Astrocyte (in vitro differentiated cells and primary cell): Measurements from ENCODE around the gene DOCK2. TPM values are rescaled to one million over a fixed set of nuclear protein-coding genes. Genes with fewer than 3 reads are reported as not detected.

Source experiments
- DNase-seq: peaks from one replicate; pipeline ENCODE4 v3.0.0-alpha.2; 2010; ENCODE audit warnings: low read depth
- FAIRE-seq: peaks from 2 replicates; lab custom pipeline; 2011; peaks lifted over from hg19 to GRCh38; lab: Jason Lieb, UNC
- H2AFZ ChIP-seq: 2 replicates; pipeline ENCODE4 v1.6.0; 2012; ENCODE audit warnings: low read depth, low read length, inconsistent platforms
- H3K27ac ChIP-seq: 2 replicates; pipeline ENCODE4 v1.5.1; 2011; ENCODE audit warnings: low read depth, low read length, inconsistent platforms
- H3K27me3 ChIP-seq: 2 replicates; pipeline ENCODE4 v1.6.0; 2011; ENCODE audit warnings: low read length, inconsistent platforms; ENCODE audit not compliant: insufficient read depth
- H3K36me3 ChIP-seq: 2 replicates; pipeline ENCODE4 v1.5.1; 2011; ENCODE audit warnings: low read length, inconsistent platforms; ENCODE audit not compliant: insufficient read depth
- H3K4me1 ChIP-seq: 2 replicates; pipeline ENCODE4 v1.5.1; 2011; ENCODE audit warnings: low read length, inconsistent platforms; ENCODE audit not compliant: insufficient read depth
- H3K4me2 ChIP-seq: 2 replicates; pipeline ENCODE4 v1.6.0; 2012; ENCODE audit warnings: low read length, inconsistent platforms
- H3K4me3 ChIP-seq: 2 replicates; pipeline ENCODE4 v1.5.1; 2011; ENCODE audit warnings: low read depth, mild to moderate bottlenecking, low read length, inconsistent platforms; ENCODE audit not compliant: insufficient read depth
- H3K79me2 ChIP-seq: 2 replicates; pipeline ENCODE4 v1.6.0; 2012; ENCODE audit warnings: mild to moderate bottlenecking, low read length, inconsistent platforms; ENCODE audit not compliant: insufficient read depth
- H3K9ac ChIP-seq: 2 replicates; pipeline ENCODE4 v1.6.0; 2012; ENCODE audit warnings: mild to moderate bottlenecking, low read length, inconsistent platforms
- H3K9me3 ChIP-seq: 2 replicates; pipeline ENCODE4 v1.5.1; 2012; ENCODE audit warnings: low read depth, mild to moderate bottlenecking, low read length, inconsistent platforms; ENCODE audit not compliant: insufficient read depth
- H4K20me1 ChIP-seq: 2 replicates; pipeline ENCODE4 v1.6.0; 2012; ENCODE audit warnings: low read length, inconsistent platforms; ENCODE audit not compliant: insufficient read depth
- H3K27ac Mint-ChIP-seq: one replicate; pipeline ENCODE4 v1.8.0; 2021; ENCODE audit warnings: mild to moderate bottlenecking, mixed read lengths; ENCODE audit not compliant: unreplicated experiment
- H3K27me3 Mint-ChIP-seq: one replicate; pipeline ENCODE4 v1.8.0; 2021; ENCODE audit warnings: low read depth, mixed read lengths; ENCODE audit not compliant: unreplicated experiment
- H3K36me3 Mint-ChIP-seq: one replicate; pipeline ENCODE4 v1.8.0; 2021; ENCODE audit warnings: low read depth, mixed read lengths; ENCODE audit not compliant: unreplicated experiment
- H3K4me1 Mint-ChIP-seq: one replicate; pipeline ENCODE4 v1.8.0; 2021; ENCODE audit warnings: low read depth, mixed read lengths; ENCODE audit not compliant: unreplicated experiment
- H3K4me3 Mint-ChIP-seq: one replicate; pipeline ENCODE4 v1.8.0; 2021; ENCODE audit warnings: mild to moderate bottlenecking, moderate library complexity, mixed read lengths; ENCODE audit not compliant: unreplicated experiment
- H3K9me3 Mint-ChIP-seq: one replicate; pipeline ENCODE4 v1.8.0; 2021; ENCODE audit warnings: mild to moderate bottlenecking, mixed read lengths; ENCODE audit not compliant: unreplicated experiment
- CTCF ChIP-seq: IDR thresholded peaks from 2 replicates; pipeline ENCODE4 v1.5.1; 2011; ENCODE audit warnings: low read depth, mild to moderate bottlenecking, inconsistent platforms, low read length, moderate library complexity; ENCODE audit not compliant: insufficient read depth
- EZH2 ChIP-seq: IDR thresholded peaks from 2 replicates; pipeline ENCODE4 v1.6.1; 2012; ENCODE audit warnings: mild to moderate bottlenecking, low read length, inconsistent platforms; ENCODE audit not compliant: insufficient read depth
- total RNA-seq: library from RNA; stranded (reverse); gene quantifications from 2 replicates; pipeline ENCODE4 v1.2.1, GENCODE V29; 2021

DOCK2 gene
- total RNA-seq, 1 donor from 2014 or later = 0.66 TPM

GRCh38 chr5:169964246-169964645 lies 327.2 kb downstream of the DOCK2 start:
- H3K4me3 ChIP-seq = no peak overlapping the region

GRCh38 chr5:169970339-169970738 lies 333.3 kb downstream of the DOCK2 start:
- peaks cover 12% of the 10 kb centered on the region for H4K20me1 ChIP-seq
- H3K4me1 ChIP-seq = peaks cover 31% of the 10 kb centered on the region
- H3K4me3 Mint-ChIP-seq = no peak overlapping the region
- no peak overlapping the region for H3K4me3 ChIP-seq
- H3K27me3 Mint-ChIP-seq = no peaks in the 10 kb centered on the region
- H2AFZ ChIP-seq = peak overlapping the region; percentile 2
- H3K4me1 Mint-ChIP-seq = peaks cover 16% of the 10 kb centered on the region
- peaks cover 5% of the 10 kb centered on the region for H3K36me3 ChIP-seq
- TF ChIP-seq CTCF (no peak), EZH2 (no peak)
- H3K27ac ChIP-seq = peak overlapping the region; percentile 80
- H3K27ac Mint-ChIP-seq = peak overlapping the region; percentile 8
- FAIRE-seq (no peak), DNase-seq (no peak)
- H3K9me3 Mint-ChIP-seq = no peaks in the 10 kb centered on the region
- H3K36me3 Mint-ChIP-seq = no peaks in the 10 kb centered on the region
- peaks cover 100% of the 10 kb centered on the region for H3K79me2 ChIP-seq
- peak overlapping the region; percentile 58 for H3K9ac ChIP-seq
- H3K27me3 ChIP-seq = no peaks in the 10 kb centered on the region
- H3K9me3 ChIP-seq = no peaks in the 10 kb centered on the region
- H3K4me2 ChIP-seq = peak overlapping the region; percentile 66

More at GRCh38 chr5:169964246-169964645, 327.2 kb downstream of the DOCK2 start:
- H2AFZ ChIP-seq = no peak overlapping the region
- peaks cover 15% of the 10 kb centered on the region for H3K36me3 ChIP-seq
- no peak for DNase-seq
- no peak for FAIRE-seq
- H3K79me2 ChIP-seq = peaks cover 92% of the 10 kb centered on the region
- Mint-ChIP-seq H3K27ac (no peak overlapping the region), H3K4me3 (no peak overlapping the region), H3K27me3 (peaks cover 9% of the 10 kb centered on the region), H3K9me3 (no peaks in the 10 kb centered on the region), H3K36me3 (no peaks in the 10 kb centered on the region), H3K4me1 (no peaks in the 10 kb centered on the region)
- TF ChIP-seq CTCF (no peak), EZH2 (no peak)
- peaks cover 16% of the 10 kb centered on the region for H4K20me1 ChIP-seq
- H3K9ac ChIP-seq = no peak overlapping the region
- H3K9me3 ChIP-seq = no peaks in the 10 kb centered on the region
- H3K27me3 ChIP-seq = no peaks in the 10 kb centered on the region
- H3K4me2 ChIP-seq = no peak overlapping the region
- no peaks in the 10 kb centered on the region for H3K4me1 ChIP-seq
- H3K27ac ChIP-seq = no peak overlapping the region

GRCh38 chr5:169970911-169971765 lies 334.1 kb downstream of the DOCK2 start:
- Mint-ChIP-seq H3K4me1 (peaks cover 16% of the 10 kb centered on the region), H3K9me3 (no peaks in the 10 kb centered on the region), H3K4me3 (no peak overlapping the region), H3K27me3 (no peaks in the 10 kb centered on the region), H3K36me3 (no peaks in the 10 kb centered on the region), H3K27ac (peak overlapping the region; percentile 8)
- Histone ChIP-seq H3K4me1 (peaks cover 34% of the 10 kb centered on the region), H3K79me2 (peaks cover 100% of the 10 kb centered on the region), H3K4me2 (peak overlapping the region; percentile 66), H3K9ac (peak overlapping the region; percentile 58), H2AFZ (peak overlapping the region; percentile 28), H3K9me3 (no peaks in the 10 kb centered on the region), H3K36me3 (peaks cover 5% of the 10 kb centered on the region), H3K4me3 (peak overlapping the region; percentile 8), H3K27ac (peak overlapping the region; percentile 80), H3K27me3 (no peaks in the 10 kb centered on the region), H4K20me1 (peaks cover 10% of the 10 kb centered on the region)
- DNase-seq (peak; percentile 83), FAIRE-seq (peak; percentile 76)
- TF ChIP-seq CTCF = no peak
- no peak for TF ChIP-seq EZH2
